ENCODE data around the gene IDH3A. TPM values are rescaled to one million over a fixed set of nuclear protein-coding genes. Genes with fewer than 3 reads are reported as not detected.

Gene IDH3A
- total RNA-seq, 1 experiment from 2014 or later: 49.3 TPM

GRCh38 chr15:78205856-78206255 lies 56.7 kb downstream of the IDH3A start:
- no peak overlapping the region for H3K4me3 ChIP-seq (ENCODE audit: low read length)
- no peaks in the 10 kb centered on the region for H4K20me1 ChIP-seq (ENCODE audit: insufficient read depth, low read depth, low read length)
- no peak overlapping the region for H3K4me2 ChIP-seq (ENCODE audit: low read depth, low read length, poor library complexity, severe bottlenecking)
- H3K36me3 ChIP-seq (ENCODE audit: insufficient read depth, low read length): no peaks in the 10 kb centered on the region
- no peaks in the 10 kb centered on the region for H3K79me2 ChIP-seq (ENCODE audit: low read length)
- H3K9ac ChIP-seq (ENCODE audit: low read length): no peak overlapping the region
- H3K9me3 ChIP-seq (ENCODE audit: low read length): no peaks in the 10 kb centered on the region
- H3K27ac ChIP-seq (ENCODE audit: low read length): no peak overlapping the region
- DNase-seq: no peak
- H3K4me1 ChIP-seq (ENCODE audit: low read length): no peaks in the 10 kb centered on the region
- no peak overlapping the region for H2AFZ ChIP-seq (ENCODE audit: low read length)
- H3K9me2 ChIP-seq (replicated peaks; ENCODE audit: insufficient read depth, low read length): no peaks in the 10 kb centered on the region
- no peaks in the 10 kb centered on the region for H3K27me3 ChIP-seq (ENCODE audit: low read length)

GRCh38 chr15:78206326-78207109 lies 57.4 kb downstream of the IDH3A start:
- no peak overlapping the region for H2AFZ ChIP-seq (ENCODE audit: low read length)
- H3K9ac ChIP-seq (ENCODE audit: low read length): no peak overlapping the region

GRCh38 chr15:78207110-78207458 lies 57.9 kb downstream of the IDH3A start:
- Histone ChIP-seq H3K4me1 (ENCODE audit: low read length) (no peaks in the 10 kb centered on the region), H3K36me3 (ENCODE audit: insufficient read depth, low read length) (no peaks in the 10 kb centered on the region), H3K4me2 (ENCODE audit: low read depth, low read length, poor library complexity, severe bottlenecking) (no peak overlapping the region), H3K4me3 (ENCODE audit: low read length) (no peak overlapping the region), H3K9me3 (ENCODE audit: low read length) (no peaks in the 10 kb centered on the region), H2AFZ (ENCODE audit: low read length) (no peak overlapping the region), H3K9me2 (replicated peaks; ENCODE audit: insufficient read depth, low read length) (no peaks in the 10 kb centered on the region), H3K79me2 (ENCODE audit: low read length) (no peaks in the 10 kb centered on the region), H4K20me1 (ENCODE audit: insufficient read depth, low read depth, low read length) (no peaks in the 10 kb centered on the region), H3K27ac (ENCODE audit: low read length) (no peak overlapping the region), H3K27me3 (ENCODE audit: low read length) (no peaks in the 10 kb centered on the region), H3K9ac (ENCODE audit: low read length) (no peak overlapping the region)
- DNase-seq: no peak

More at GRCh38 chr15:78206326-78207109, 57.4 kb downstream of the IDH3A start:
- H3K36me3 ChIP-seq (ENCODE audit: insufficient read depth, low read length): no peaks in the 10 kb centered on the region
- H3K27me3 ChIP-seq (ENCODE audit: low read length): no peaks in the 10 kb centered on the region
- H3K9me2 ChIP-seq (replicated peaks; ENCODE audit: insufficient read depth, low read length): no peaks in the 10 kb centered on the region
- H4K20me1 ChIP-seq (ENCODE audit: insufficient read depth, low read depth, low read length): no peaks in the 10 kb centered on the region
- H3K4me3 ChIP-seq (ENCODE audit: low read length): no peak overlapping the region
- no peak overlapping the region for H3K4me2 ChIP-seq (ENCODE audit: low read depth, low read length, poor library complexity, severe bottlenecking)
- no peaks in the 10 kb centered on the region for H3K79me2 ChIP-seq (ENCODE audit: low read length)
- DNase-seq: no peak
- H3K27ac ChIP-seq (ENCODE audit: low read length): no peak overlapping the region
- no peaks in the 10 kb centered on the region for H3K4me1 ChIP-seq (ENCODE audit: low read length)
- H3K9me3 ChIP-seq (ENCODE audit: low read length): no peaks in the 10 kb centered on the region

- Histone ChIP-seq H3K36me3 (ENCODE audit: insufficient read depth, low read length) (no peaks in the 10 kb centered on the region), H3K27me3 (ENCODE audit: low read length) (no peaks in the 10 kb centered on the region), H3K27ac (ENCODE audit: low read length) (no peak overlapping the region), H3K9ac (ENCODE audit: low read length) (no peak overlapping the region), H3K9me2 (replicated peaks; ENCODE audit: insufficient read depth, low read length) (no peaks in the 10 kb centered on the region), H3K4me1 (ENCODE audit: low read length) (no peaks in the 10 kb centered on the region), H3K9me3 (ENCODE audit: low read length) (no peaks in the 10 kb centered on the region), H3K79me2 (ENCODE audit: low read length) (no peaks in the 10 kb centered on the region), H4K20me1 (ENCODE audit: insufficient read depth, low read depth, low read length) (no peaks in the 10 kb centered on the region), H3K4me2 (ENCODE audit: low read depth, low read length, poor library complexity, severe bottlenecking) (no peak overlapping the region), H2AFZ (ENCODE audit: low read length) (no peak overlapping the region), H3K4me3 (ENCODE audit: low read length) (no peak overlapping the region)
- DNase-seq: no peak
Observed at GRCh38 chr15:78207641-78208340, 58.6 kb downstream of the IDH3A start.

- Histone ChIP-seq H2AFZ (ENCODE audit: low read length) (no peak overlapping the region), H3K27ac (ENCODE audit: low read length) (no peak overlapping the region), H3K36me3 (ENCODE audit: insufficient read depth, low read length) (no peaks in the 10 kb centered on the region), H3K4me2 (ENCODE audit: low read depth, low read length, poor library complexity, severe bottlenecking) (no peak overlapping the region), H3K4me3 (ENCODE audit: low read length) (no peak overlapping the region), H3K27me3 (ENCODE audit: low read length) (no peaks in the 10 kb centered on the region), H3K79me2 (ENCODE audit: low read length) (no peaks in the 10 kb centered on the region), H4K20me1 (ENCODE audit: insufficient read depth, low read depth, low read length) (no peaks in the 10 kb centered on the region), H3K4me1 (ENCODE audit: low read length) (no peaks in the 10 kb centered on the region), H3K9ac (ENCODE audit: low read length) (no peak overlapping the region), H3K9me3 (ENCODE audit: low read length) (no peaks in the 10 kb centered on the region), H3K9me2 (replicated peaks; ENCODE audit: insufficient read depth, low read length) (no peaks in the 10 kb centered on the region)
- DNase-seq: no peak
Observed at GRCh38 chr15:78208341-78208844, 59.2 kb downstream of the IDH3A start.

GRCh38 chr15:78208887-78209645 lies 59.9 kb downstream of the IDH3A start:
- DNase-seq: no peak
- Histone ChIP-seq H4K20me1 (ENCODE audit: insufficient read depth, low read depth, low read length) (no peaks in the 10 kb centered on the region), H3K4me3 (ENCODE audit: low read length) (no peak overlapping the region)

DNA sequence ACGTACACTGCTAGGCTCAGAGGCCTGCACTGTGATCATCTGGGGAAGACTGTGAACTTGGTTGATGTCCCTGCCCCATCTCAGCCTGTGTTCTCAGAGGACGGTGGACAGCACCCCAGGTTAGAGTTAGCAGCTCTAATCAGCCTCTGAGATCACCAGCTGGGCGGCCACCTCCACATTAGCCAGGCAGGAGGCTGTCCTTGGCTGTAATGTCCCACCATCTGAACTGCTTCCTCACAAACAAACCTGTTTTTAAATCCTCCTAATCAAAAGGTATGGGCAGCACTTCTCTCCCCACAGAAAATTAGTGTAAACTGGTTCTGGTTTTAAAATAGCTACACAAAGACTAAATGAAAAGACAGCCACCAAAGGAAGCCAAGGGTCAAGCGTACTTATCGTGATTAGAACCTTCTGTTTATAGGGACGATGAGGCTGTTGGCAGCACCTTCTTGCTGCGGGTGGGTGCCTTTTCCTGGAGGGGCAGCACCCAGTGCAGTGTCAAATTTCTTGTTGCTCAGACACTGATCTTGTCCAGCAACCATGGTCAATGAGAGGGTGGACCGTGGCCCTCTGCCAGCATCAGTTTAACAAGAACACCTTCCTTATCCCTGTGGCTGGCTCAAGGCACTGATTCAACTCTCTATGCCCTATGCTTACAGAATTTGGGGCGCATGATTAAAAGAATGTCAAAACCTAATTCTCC lies 60.6 kb downstream of the IDH3A start:
- H4K20me1 ChIP-seq (ENCODE audit: insufficient read depth, low read depth, low read length): no peaks in the 10 kb centered on the region
- no peaks in the 10 kb centered on the region for H3K36me3 ChIP-seq (ENCODE audit: insufficient read depth, low read length)
- H3K27me3 ChIP-seq (ENCODE audit: low read length): no peaks in the 10 kb centered on the region
- no peak overlapping the region for H3K27ac ChIP-seq (ENCODE audit: low read length)
- no peaks in the 10 kb centered on the region for H3K79me2 ChIP-seq (ENCODE audit: low read length)
- no peak overlapping the region for H2AFZ ChIP-seq (ENCODE audit: low read length)
- no peaks in the 10 kb centered on the region for H3K4me1 ChIP-seq (ENCODE audit: low read length)
- no peak overlapping the region for H3K4me3 ChIP-seq (ENCODE audit: low read length)
- H3K9me3 ChIP-seq (ENCODE audit: low read length): no peaks in the 10 kb centered on the region
- no peaks in the 10 kb centered on the region for H3K9me2 ChIP-seq (replicated peaks; ENCODE audit: insufficient read depth, low read length)
- H3K4me2 ChIP-seq (ENCODE audit: low read depth, low read length, poor library complexity, severe bottlenecking): no peak overlapping the region
- DNase-seq: no peak
- no peak overlapping the region for H3K9ac ChIP-seq (ENCODE audit: low read length)

More at GRCh38 chr15:78208887-78209645, 59.9 kb downstream of the IDH3A start:
- Histone ChIP-seq H3K9ac (ENCODE audit: low read length) (no peak overlapping the region), H3K79me2 (ENCODE audit: low read length) (no peaks in the 10 kb centered on the region), H3K27ac (ENCODE audit: low read length) (no peak overlapping the region), H3K4me1 (ENCODE audit: low read length) (no peaks in the 10 kb centered on the region), H3K27me3 (ENCODE audit: low read length) (no peaks in the 10 kb centered on the region), H3K9me2 (replicated peaks; ENCODE audit: insufficient read depth, low read length) (no peaks in the 10 kb centered on the region), H2AFZ (ENCODE audit: low read length) (no peak overlapping the region), H3K36me3 (ENCODE audit: insufficient read depth, low read length) (no peaks in the 10 kb centered on the region), H3K4me2 (ENCODE audit: low read depth, low read length, poor library complexity, severe bottlenecking) (no peak overlapping the region), H3K9me3 (ENCODE audit: low read length) (no peaks in the 10 kb centered on the region)
